ENCODE results near the gene RAD50. TPM values are rescaled to one million over a fixed set of nuclear protein-coding genes. Genes with fewer than 3 reads are reported as not detected.

Gene RAD50
- total RNA-seq, 1 donor from 2014 or later, result 6.9 TPM

Other genes starting within 250 kb of the RAD50 start
- gene SLC22A5, start 187.3 kb upstream of the RAD50 start, total RNA-seq, result 3.0 and 3.7 TPM in 2 replicates
- 11.2 and 23.4 TPM in 2 replicates for gene IRF1, start 66.2 kb upstream of the RAD50 start, total RNA-seq
- gene IL5, start 13.5 kb upstream of the RAD50 start, total RNA-seq, result not detected in 2 replicates
- not detected in 2 replicates for gene IL13, start 101.2 kb downstream of the RAD50 start, total RNA-seq
- gene IL4, start 117.0 kb downstream of the RAD50 start, total RNA-seq, result not detected in 2 replicates
- 3.9 and 4.4 TPM in 2 replicates for gene KIF3A, start 180.6 kb downstream of the RAD50 start, total RNA-seq
- under 0.01 TPM in 2 replicates for gene CCNI2, start 190.4 kb downstream of the RAD50 start, total RNA-seq
- gene SEPTIN8, start 220.3 kb downstream of the RAD50 start, total RNA-seq, result 36.3 and 43.4 TPM in 2 replicates